ENCODE results near the gene HS1BP3. TPM values are rescaled to one million over a fixed set of nuclear protein-coding genes. Genes with fewer than 3 reads are reported as not detected.

Gene HS1BP3
- total and polyA plus RNA-seq, 12 donors = 23.7 to 50.1 (median 40.5) TPM

GRCh38 chr2:20574423-20574911 is 76.4 kb downstream of the HS1BP3 start:
- Histone ChIP-seq H3K4me1 (replicated peaks in 1 of 2) (peaks cover 17 to 64% of the 10 kb centered on the region in 2 donors), H3K9me3 (replicated peaks in 1 of 3) (no peaks in the 10 kb centered on the region), H3K27ac (peak overlapping the region in 2 of 5 donors; percentile 50 to 67), H3K36me3 (replicated peaks in 1 of 2) (no peaks in the 10 kb centered on the region), H3K27me3 (no peaks in the 10 kb centered on the region), H3K4me3 (no peak overlapping the region)
- intact Hi-C loops (cut with DNase I) = no loop called here
- TF ChIP-seq, protein P1, sequence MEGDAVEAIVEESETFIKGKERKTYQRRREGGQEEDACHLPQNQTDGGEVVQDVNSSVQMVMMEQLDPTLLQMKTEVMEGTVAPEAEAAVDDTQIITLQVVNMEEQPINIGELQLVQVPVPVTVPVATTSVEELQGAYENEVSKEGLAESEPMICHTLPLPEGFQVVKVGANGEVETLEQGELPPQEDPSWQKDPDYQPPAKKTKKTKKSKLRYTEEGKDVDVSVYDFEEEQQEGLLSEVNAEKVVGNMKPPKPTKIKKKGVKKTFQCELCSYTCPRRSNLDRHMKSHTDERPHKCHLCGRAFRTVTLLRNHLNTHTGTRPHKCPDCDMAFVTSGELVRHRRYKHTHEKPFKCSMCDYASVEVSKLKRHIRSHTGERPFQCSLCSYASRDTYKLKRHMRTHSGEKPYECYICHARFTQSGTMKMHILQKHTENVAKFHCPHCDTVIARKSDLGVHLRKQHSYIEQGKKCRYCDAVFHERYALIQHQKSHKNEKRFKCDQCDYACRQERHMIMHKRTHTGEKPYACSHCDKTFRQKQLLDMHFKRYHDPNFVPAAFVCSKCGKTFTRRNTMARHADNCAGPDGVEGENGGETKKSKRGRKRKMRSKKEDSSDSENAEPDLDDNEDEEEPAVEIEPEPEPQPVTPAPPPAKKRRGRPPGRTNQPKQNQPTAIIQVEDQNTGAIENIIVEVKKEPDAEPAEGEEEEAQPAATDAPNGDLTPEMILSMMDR (IDR thresholded peaks at IDR 0.05) = no peak
- TF ChIP-seq POLR2A (IDR thresholded peaks at IDR 0.05) = no peak
- 79 to 93% (median 88%) methylated on average over 4 to 5 of the region's 5 CpGs for WGBS, 4 donors
- DNase-seq = no peak

DNA sequence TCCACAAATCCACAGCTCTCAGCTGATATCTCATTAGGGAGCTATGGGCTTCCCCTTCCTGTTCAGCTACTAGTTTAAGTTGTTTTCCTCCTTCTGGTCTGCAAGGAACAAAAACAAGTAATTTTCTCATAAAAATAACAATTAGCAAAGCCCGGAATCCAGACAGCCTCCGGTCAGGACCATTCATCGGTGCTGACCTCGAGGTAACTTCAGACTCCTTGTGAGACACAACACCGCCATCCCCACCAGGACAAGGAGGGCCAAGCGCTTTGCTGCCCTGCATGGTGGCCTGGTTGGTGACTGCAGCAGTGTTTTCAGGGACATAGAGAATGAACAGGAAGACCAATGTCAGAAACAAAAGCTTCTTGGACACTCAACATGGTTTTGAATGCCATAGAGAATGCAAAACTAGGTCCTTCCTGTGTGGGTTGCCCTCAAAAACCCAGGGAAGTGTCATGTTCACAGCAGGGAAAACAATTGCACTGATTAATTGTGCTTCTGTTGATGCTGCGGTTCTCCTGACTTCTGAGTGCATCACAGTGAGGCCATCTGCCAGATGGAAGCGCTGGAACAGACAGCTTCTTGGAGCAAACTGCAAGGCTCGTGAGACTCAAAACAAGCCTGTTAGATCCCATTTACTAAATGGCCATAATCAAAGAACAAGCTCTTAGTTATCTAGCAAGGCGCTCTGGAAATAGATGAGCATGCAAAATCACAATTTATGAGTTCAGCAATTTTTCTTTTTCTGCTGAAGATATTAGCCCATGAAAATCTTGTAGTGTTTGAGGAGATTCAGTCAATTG is 77.1 kb downstream of the HS1BP3 start:
- no peak overlapping the region for H3K4me3 ChIP-seq
- no peaks in the 10 kb centered on the region for H3K9me3 ChIP-seq (replicated peaks in 1 of 3)
- no peaks in the 10 kb centered on the region for H3K36me3 ChIP-seq (replicated peaks in 1 of 2)
- 49 to 66% (median 62%) methylated on average over 10 of the region's 10 CpGs for WGBS, 4 donors
- H3K27ac ChIP-seq = peak overlapping the region in 4 of 5 donors; percentile 30 to 72 (median 58)
- DNase-seq = peak in 2 of 7 donors; percentile 62 to 88
- peaks cover 10 to 61% of the 10 kb centered on the region in 2 donors for H3K4me1 ChIP-seq (replicated peaks in 1 of 2)
- no peaks in the 10 kb centered on the region for H3K27me3 ChIP-seq
- TF ChIP-seq, protein P1 (IDR thresholded peaks at IDR 0.05) = no peak
- TF ChIP-seq POLR2A (IDR thresholded peaks at IDR 0.05) = no peak
- intact Hi-C loops (cut with DNase I) = no loop called here

- H3K4me3 ChIP-seq = no peak overlapping the region
- H3K36me3 ChIP-seq (replicated peaks in 1 of 2) = no peaks in the 10 kb centered on the region
- WGBS, 4 donors = 76 to 83% (median 81%) methylated on average over 5 of the region's 5 CpGs
- no peaks in the 10 kb centered on the region for H3K27me3 ChIP-seq
- H3K27ac ChIP-seq = peak overlapping the region in 3 of 5 donors; percentile 18 to 72 (median 67)
- no peak for DNase-seq
- intact Hi-C loops (cut with DNase I) = no loop called here
- peaks cover 4 to 51% of the 10 kb centered on the region in 2 donors for H3K4me1 ChIP-seq (replicated peaks in 1 of 2)
- H3K9me3 ChIP-seq (replicated peaks in 1 of 3) = no peaks in the 10 kb centered on the region
- TF ChIP-seq, protein P1 (IDR thresholded peaks at IDR 0.05) = no peak
- no peak for TF ChIP-seq POLR2A (IDR thresholded peaks at IDR 0.05)
Observed at GRCh38 chr2:20572221-20572620, 78.7 kb downstream of the HS1BP3 start.

DNA sequence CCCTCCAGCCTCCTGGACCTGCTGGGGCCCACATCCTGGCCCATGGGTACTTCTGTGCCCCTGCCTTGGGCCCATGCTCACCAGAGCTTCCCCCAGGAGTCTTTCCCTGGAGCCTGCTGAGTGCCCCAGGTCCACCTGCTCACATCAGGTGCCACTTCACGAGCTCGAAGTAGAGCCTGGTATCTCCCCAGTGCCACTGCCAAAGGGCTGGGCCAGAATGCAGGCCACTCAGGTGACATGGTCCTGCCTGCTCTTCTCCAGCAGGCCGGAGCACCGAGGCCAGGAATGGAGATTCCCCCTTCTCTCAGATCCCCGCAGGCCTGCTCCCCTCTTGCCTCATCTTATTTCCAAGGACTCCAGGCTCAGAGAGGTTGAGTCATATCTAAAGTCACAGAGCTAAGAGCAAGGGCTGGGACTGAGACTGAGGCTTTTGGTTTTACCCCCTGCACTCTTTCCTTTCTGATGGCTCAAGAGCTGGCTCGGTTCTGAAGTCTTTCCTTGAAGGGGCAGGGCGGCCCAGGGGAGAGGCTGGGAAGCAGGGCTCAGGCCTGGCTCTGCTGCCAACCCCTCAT is 79.2 kb downstream of the HS1BP3 start:
- H3K4me1 ChIP-seq (replicated peaks in 1 of 2) = peaks cover 4 to 46% of the 10 kb centered on the region in 2 donors
- intact Hi-C loops (cut with DNase I) = no loop called here
- DNase-seq = no peak
- no peak overlapping the region for H3K4me3 ChIP-seq
- no peaks in the 10 kb centered on the region for H3K27me3 ChIP-seq
- WGBS, 4 donors = 71 to 79% (median 75%) methylated on average over 5 to 7 of the region's 7 CpGs
- peak overlapping the region in 3 of 5 donors; percentile 18 to 72 (median 67) for H3K27ac ChIP-seq
- TF ChIP-seq, protein P1 (IDR thresholded peaks at IDR 0.05) = no peak
- no peak for TF ChIP-seq POLR2A (IDR thresholded peaks at IDR 0.05)
- no peaks in the 10 kb centered on the region for H3K36me3 ChIP-seq (replicated peaks in 1 of 2)
- no peaks in the 10 kb centered on the region for H3K9me3 ChIP-seq (replicated peaks in 1 of 3)
